Right lobe of liver (tissue), 4 donors: ENCODE data around the gene LARP6.

Source experiments
- CTCF ChIP-seq, 4 donors: fragments of 200-600 bp in 3 of 4; fragments of 450-650 bp in 1 of 4; IDR thresholded peaks; one replicate each; pipeline versions ENCODE4 v1.5.1 to v1.8.0; 2016 to 2022; ENCODE audit warnings: antibody characterized with exemption in 4 of 4, mild to moderate bottlenecking in 2 of 4
- POLR2A ChIP-seq: fragments of 450-650 bp; IDR thresholded peaks from one replicate; pipeline ENCODE4 v1.6.1; 2017; ENCODE audit warnings: antibody characterized with exemption, mild to moderate bottlenecking
- donor health status: DM: no; HTN: no; CAD: no.
- donor health status: DM: no; HTN: no; CAD: no.
- donor health status: DM: no; HTN: yes; CAD: no.

GRCh38 chr15:70873232-70874054, 19.5 kb upstream of the LARP6 start:
- TF ChIP-seq CTCF (IDR thresholded peaks at IDR 0.05) (no peak), POLR2A (no peak)
